IPS-NIHi7 (cell line): ENCODE data around the gene VSTM2L.

Source experiments
- DNase-seq: peaks from one replicate; pipeline ENCODE4 v3.0.0; 2012; ENCODE audit warnings: mixed read lengths; ENCODE audit errors: extremely low spot score

Gene VSTM2L

DNA sequence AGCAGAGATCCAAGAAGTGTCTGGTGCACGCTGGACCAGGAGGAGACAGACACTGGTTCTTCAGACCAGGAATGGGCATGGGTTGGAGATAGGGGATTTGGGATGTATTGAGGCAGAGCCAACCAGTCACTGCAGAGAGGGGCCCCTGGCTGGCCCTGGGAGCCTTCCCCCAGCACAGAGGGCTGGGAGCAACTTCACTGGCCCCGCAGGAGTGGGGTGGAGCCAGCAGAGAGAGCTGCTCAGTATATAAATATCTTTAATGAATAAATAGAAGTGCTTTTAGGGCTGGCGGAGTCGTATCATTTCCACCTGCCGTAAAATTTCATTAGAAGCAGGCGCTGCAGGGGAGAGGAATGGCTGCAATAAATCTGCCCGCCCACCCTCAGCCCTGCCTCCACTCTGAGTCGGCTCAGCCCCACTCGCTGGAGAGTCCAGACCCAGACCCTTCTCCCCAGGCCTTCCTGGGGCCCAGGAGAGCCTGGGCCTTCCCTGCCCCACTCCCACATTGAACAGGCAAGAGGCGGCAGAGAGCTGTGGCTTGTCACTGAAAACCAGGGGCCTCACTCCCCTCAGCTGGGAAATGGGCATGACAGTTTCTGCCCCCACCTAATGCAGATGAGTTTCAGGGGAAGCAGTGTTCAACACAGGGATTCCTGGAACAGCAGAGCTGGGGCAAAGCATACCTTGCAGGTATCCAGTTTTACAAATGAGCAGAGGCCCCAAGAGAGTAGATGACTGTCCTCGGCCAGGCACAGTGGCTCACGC lies 23.9 kb upstream of the VSTM2L start:
- no peak for DNase-seq

- no peak for DNase-seq
These were observed 23.1 kb upstream of the VSTM2L start for GRCh38 chr20:37879843-37880242.

DNA sequence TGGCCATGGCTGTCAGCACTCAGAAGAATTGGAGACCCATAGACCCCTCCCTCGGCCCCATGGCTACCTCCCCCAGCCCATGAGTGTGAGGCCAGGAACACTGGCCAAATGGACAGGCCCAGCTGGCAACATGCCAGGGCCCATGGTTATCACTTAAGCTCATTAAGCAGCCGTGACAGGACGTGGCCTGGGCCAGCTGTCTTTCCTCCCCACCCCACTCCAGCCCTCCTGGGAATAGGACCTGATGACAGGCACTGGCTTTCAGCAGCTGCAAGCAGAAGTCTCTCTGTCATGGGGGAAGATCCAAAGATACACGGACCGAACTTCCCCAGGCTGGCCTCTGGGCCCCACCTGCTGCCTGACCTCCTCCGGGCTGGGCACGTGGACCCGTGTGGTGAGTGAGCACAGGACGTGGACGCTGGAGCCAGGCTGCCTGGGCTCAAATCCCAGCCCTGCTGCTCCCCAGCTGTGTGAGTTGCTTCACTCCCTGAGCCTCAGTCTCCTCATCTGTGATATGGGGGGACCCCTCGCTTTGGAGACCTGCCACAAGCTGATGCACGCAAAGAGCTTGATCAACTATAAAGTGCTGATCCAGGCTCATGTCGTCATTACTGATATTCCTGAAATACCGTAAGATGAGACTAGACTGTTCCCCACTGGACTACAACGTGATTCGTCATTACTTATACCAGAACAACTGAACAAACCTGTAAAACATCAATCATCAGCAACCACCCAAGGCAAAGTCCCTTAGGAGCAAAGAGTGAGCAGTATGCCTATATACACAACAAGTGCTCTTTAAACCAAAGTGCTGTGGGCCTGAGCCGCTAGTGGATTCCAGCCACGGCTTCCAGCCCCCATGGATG lies 22.0 kb upstream of the VSTM2L start:
- no peak for DNase-seq

GRCh38 chr20:37881601-37882343 lies 21.2 kb upstream of the VSTM2L start:
- DNase-seq: no peak

- DNase-seq: no peak
These were observed 19.8 kb upstream of the VSTM2L start for GRCh38 chr20:37882961-37883712.

DNA sequence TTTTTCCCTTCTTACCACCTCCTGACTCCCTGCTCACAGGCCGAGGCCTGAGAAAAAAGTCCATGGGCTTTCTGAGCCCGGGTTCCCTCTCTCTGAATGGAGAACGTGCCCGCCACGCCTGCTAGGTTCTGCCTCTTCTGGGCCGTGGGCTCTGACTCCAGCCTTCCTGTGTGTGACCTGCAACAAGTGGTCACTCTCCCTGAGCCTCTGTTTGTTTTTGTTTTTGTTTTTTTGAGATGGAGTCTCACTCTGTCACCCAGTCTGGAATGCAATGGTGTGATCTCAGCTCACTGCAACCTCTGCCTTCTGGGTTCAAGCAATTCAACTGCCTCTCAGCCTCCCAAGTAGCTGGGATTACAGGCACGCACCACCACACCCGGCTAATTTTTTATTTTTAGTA lies 17.9 kb upstream of the VSTM2L start:
- no peak for DNase-seq

- DNase-seq: no peak
These were observed 17.1 kb upstream of the VSTM2L start for GRCh38 chr20:37885593-37886503.

- DNase-seq: no peak
These were observed 16.1 kb upstream of the VSTM2L start for GRCh38 chr20:37886851-37887297.

- DNase-seq: no peak
These were observed 14.3 kb upstream of the VSTM2L start for GRCh38 chr20:37888641-37889040.

DNA sequence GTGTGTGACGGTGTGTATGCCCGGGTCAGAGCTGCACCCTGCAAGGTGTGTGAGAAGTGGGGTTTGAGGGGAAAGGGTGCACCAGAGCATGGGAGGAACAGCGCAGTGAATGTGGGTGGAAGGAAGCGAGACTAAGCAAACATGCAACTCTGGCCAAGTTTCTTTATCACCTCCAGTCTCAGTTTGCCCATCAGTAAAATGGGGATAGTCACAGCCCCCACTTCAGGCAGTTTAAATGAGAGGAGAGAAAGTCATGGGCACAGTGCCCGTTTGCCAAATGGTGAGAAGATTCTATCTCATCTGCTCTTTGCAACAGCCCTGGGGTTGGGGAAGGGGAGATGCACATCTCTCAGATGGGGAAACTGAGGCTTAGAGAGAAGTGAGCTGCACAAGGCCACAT lies 12.8 kb upstream of the VSTM2L start:
- no peak for DNase-seq

DNA sequence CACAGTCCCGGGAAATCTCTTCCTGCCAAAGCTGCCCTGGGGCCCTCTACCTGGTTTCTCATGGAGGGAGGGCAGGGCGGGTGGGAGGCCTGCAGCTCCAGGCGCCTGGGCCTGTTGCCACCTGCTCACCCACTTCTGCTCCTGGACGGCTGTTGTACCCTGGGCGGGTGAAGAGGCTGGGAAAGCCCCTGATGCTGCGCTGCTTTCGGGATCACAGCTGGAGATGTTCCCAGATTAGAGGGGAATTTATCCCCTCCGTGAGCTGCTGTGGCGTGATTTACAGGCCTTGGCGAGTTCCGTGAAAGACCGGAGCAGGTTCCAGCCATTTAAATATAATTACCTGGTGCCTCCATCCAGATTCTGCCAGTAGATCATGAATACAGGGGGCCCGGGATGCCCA lies 12.3 kb upstream of the VSTM2L start:
- no peak for DNase-seq

GRCh38 chr20:37892001-37892400 lies 10.9 kb upstream of the VSTM2L start:
- no peak for DNase-seq

DNA sequence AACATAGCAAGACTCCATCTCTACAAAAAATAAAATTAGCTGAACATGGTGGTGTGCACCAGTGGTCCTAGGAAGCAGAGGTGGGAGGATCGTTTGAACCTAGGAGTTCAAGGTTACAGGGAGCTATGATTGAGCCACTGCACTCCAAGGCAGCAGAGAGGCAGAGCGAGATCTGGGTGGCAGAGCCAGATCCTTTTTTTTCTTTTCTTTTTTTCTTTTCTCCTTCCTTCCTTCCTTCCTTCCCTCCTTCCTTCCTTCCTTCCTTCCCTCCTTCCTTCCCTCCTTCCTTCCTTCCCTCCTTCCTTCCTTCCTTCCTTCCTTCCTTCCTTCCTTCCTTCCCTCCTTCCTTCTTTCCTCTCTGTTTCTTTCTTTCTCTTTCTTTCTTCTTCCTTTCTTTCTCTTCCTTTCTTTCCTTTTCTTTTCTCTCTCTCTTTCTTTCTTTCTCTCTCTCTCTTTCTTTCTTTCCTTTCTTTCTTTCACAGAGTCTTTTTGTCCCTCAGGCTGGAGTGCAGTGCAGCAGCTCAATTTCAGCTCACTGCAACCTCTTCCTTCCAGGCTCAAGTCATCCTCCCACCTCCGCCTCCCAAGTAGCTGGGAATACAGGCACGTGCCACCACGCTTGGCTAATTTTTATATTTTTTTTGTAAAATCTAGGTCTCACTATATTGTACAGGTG lies 9.2 kb upstream of the VSTM2L start:
- DNase-seq: no peak

DNA sequence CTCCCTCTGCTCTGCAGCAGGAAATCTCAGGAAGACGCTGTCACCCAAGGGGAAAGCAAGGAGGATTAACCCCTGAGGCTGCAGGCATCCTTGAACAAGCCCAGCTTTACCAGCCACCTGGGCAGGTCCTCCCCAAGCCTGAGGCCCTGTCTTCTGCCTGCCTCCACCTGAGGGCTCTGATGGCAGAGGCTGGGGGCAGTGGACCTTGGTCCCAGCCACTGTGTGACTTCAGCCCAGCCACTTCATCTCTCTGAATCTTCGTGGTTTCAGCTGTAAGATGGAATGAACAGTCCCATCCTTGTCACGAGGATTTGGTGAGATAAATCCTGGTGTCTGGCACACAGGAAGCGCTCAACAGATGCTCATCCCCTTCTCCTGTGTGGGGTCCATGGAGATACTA lies 8.5 kb upstream of the VSTM2L start:
- no peak for DNase-seq

DNA sequence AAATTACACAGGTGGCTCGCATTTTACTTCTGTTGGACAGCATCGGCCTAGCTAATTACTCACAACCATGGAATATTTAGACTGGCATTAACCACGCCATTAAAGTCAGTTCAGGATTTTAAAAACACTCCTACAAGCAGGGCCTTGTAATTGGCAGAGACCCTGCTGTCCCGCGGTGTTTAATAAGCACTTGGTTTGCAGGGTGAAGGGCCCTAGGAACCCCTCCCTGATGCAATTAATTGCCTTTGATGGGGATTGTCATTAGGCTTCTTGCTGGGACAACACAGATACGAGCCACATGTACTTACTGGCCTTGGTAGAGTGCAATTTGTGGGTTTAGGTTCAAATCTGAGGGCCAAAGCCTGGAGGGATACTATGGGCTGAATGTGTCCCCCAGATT lies 7.8 kb upstream of the VSTM2L start:
- DNase-seq: no peak

GRCh38 chr20:37896932-37897548 lies 5.9 kb upstream of the VSTM2L start:
- peak; percentile 79 for DNase-seq

GRCh38 chr20:37898233-37899104 lies 4.5 kb upstream of the VSTM2L start:
- DNase-seq: no peak
